Mammary epithelial cell (primary cell): ENCODE data around the gene FBXO21.

Experiments used
- CTCF ChIP-seq, 2 donors: IDR thresholded peaks in 1 of 2; conservative IDR thresholded peaks in 1 of 2; 2 replicates each; pipeline ENCODE4 v1.5.1; 2011 to 2012; ENCODE audit warnings: inconsistent platforms in 2 of 2, low read length in 2 of 2, mild to moderate bottlenecking in 2 of 2, control low read depth in 1 of 2, low read depth in 1 of 2; ENCODE audit not compliant: insufficient read depth in 1 of 2; ENCODE audit errors: extremely low read depth in 1 of 2
- EZH2 ChIP-seq: IDR thresholded peaks from 2 replicates; pipeline ENCODE4 v1.6.1; 2012; ENCODE audit warnings: low read length, inconsistent platforms, borderline replicate concordance

GRCh38 chr12:117188961-117189724 lies 1.1 kb downstream of the FBXO21 start:
- no peak for TF ChIP-seq CTCF (conservative IDR thresholded peaks at IDR 0.05 in 1 of 2, IDR thresholded peaks at IDR 0.05 in 1 of 2; ENCODE audit: extremely low read depth in 1 of 2, insufficient read depth in 1 of 2, low read depth in 1 of 2, low read length in 2 of 2)
- no peak for TF ChIP-seq EZH2
